Mesothelial cell of epicardium (in vitro differentiated cells): Measurements from ENCODE around the gene IDUA. TPM values are rescaled to one million over a fixed set of nuclear protein-coding genes. Genes with fewer than 3 reads are reported as not detected.

ENCODE experiments used
- DNase-seq, 2 experiments: peaks; one replicate each; pipeline ENCODE4 v3.0.0; 2021; ENCODE audit warnings: low spot score in 2 of 2; ENCODE audit not compliant: unreplicated experiment in 2 of 2
- H3K27ac Mint-ChIP-seq: 2 replicates; pipeline ENCODE4 v1.8.0; 2021; ENCODE audit warnings: mixed read lengths
- H3K27me3 Mint-ChIP-seq: 2 replicates; pipeline ENCODE4 v1.8.0; 2021; ENCODE audit warnings: low read depth, mixed read lengths
- H3K36me3 Mint-ChIP-seq: 2 replicates; pipeline ENCODE4 v1.8.0; 2021; ENCODE audit warnings: mixed read lengths
- H3K4me1 Mint-ChIP-seq: 2 replicates; pipeline ENCODE4 v1.8.0; 2021; ENCODE audit warnings: mixed read lengths
- H3K4me3 Mint-ChIP-seq: 2 replicates; pipeline ENCODE4 v1.8.0; 2021; ENCODE audit warnings: mild to moderate bottlenecking, moderate library complexity, mixed read lengths
- H3K9me3 Mint-ChIP-seq: 2 replicates; pipeline ENCODE4 v1.8.0; 2021; ENCODE audit warnings: mixed read lengths
- CTCF ChIP-seq: fragments of 200-600 bp; sonication (generic); IDR thresholded peaks from one replicate; pipeline ENCODE4 v1.5.0; 2021; ENCODE audit warnings: antibody characterized with exemption; ENCODE audit not compliant: unreplicated experiment
- total RNA-seq: library from RNA; stranded (reverse); gene quantifications from 3 replicates; pipeline ENCODE4 v1.2.1, GENCODE V29; 2021

The IDUA gene
- total RNA-seq, 1 donor from 2014 or later: 68.6 TPM

- H3K9me3 Mint-ChIP-seq: no peaks in the 10 kb centered on the region
- no peak overlapping the region for H3K27ac Mint-ChIP-seq
- no peaks in the 10 kb centered on the region for H3K36me3 Mint-ChIP-seq
- no peak for TF ChIP-seq CTCF
- H3K4me1 Mint-ChIP-seq: peaks cover 2% of the 10 kb centered on the region
- DNase-seq: no peak
- H3K4me3 Mint-ChIP-seq: no peak overlapping the region
- peaks cover 78% of the 10 kb centered on the region for H3K27me3 Mint-ChIP-seq
Observed at GRCh38 chr4:999882-1000425, 13.1 kb downstream of the IDUA start.

GRCh38 chr4:1000686-1001260 is 13.9 kb downstream of the IDUA start:
- Mint-ChIP-seq H3K27ac (no peak overlapping the region), H3K27me3 (peaks cover 80% of the 10 kb centered on the region), H3K9me3 (no peaks in the 10 kb centered on the region), H3K36me3 (no peaks in the 10 kb centered on the region), H3K4me1 (peaks cover 2% of the 10 kb centered on the region), H3K4me3 (no peak overlapping the region)
- TF ChIP-seq CTCF: no peak
- DNase-seq: no peak

GRCh38 chr4:1001561-1002130 is 14.8 kb downstream of the IDUA start:
- H3K27ac Mint-ChIP-seq: no peak overlapping the region
- H3K4me3 Mint-ChIP-seq: no peak overlapping the region
- H3K27me3 Mint-ChIP-seq: peaks cover 80% of the 10 kb centered on the region
- H3K9me3 Mint-ChIP-seq: no peaks in the 10 kb centered on the region
- no peaks in the 10 kb centered on the region for H3K36me3 Mint-ChIP-seq
- TF ChIP-seq CTCF: no peak
- no peak for DNase-seq
- peaks cover 2% of the 10 kb centered on the region for H3K4me1 Mint-ChIP-seq

- no peak for DNase-seq
- no peaks in the 10 kb centered on the region for H3K36me3 Mint-ChIP-seq
- TF ChIP-seq CTCF: no peak
Observed at GRCh38 chr4:1002131-1002630, 15.3 kb downstream of the IDUA start.

GRCh38 chr4:1002631-1003251 is 15.9 kb downstream of the IDUA start:
- DNase-seq: no peak
- Mint-ChIP-seq H3K4me3 (no peak overlapping the region), H3K36me3 (no peaks in the 10 kb centered on the region), H3K9me3 (peaks cover 4% of the 10 kb centered on the region), H3K27ac (no peak overlapping the region), H3K4me1 (peaks cover 2% of the 10 kb centered on the region), H3K27me3 (peaks cover 84% of the 10 kb centered on the region)
- TF ChIP-seq CTCF: no peak

More at GRCh38 chr4:1002131-1002630, 15.3 kb downstream of the IDUA start:
- no peak overlapping the region for H3K4me3 Mint-ChIP-seq
- peaks cover 4% of the 10 kb centered on the region for H3K9me3 Mint-ChIP-seq
- H3K4me1 Mint-ChIP-seq: peaks cover 2% of the 10 kb centered on the region
- peaks cover 80% of the 10 kb centered on the region for H3K27me3 Mint-ChIP-seq
- H3K27ac Mint-ChIP-seq: no peak overlapping the region
